Stimulated activated CD4-positive, alpha-beta T cell treated with anti-CD3 and anti-CD28 coated beads, Interleukin-1b, Interleukin-23, amount 100 ng/mL, for 4 hours (primary cell): ENCODE data around the gene TIMELESS.
"Not testable (repeated sequence)": the region's sequence is repeated elsewhere in the genome, so short reads cannot be mapped to it uniquely, and the experiment has no call there.

ENCODE experiments used
- DNase-seq, 2 donors: peaks; one replicate each; pipeline ENCODE4 v3.0.0-alpha.2; 2020; ENCODE audit warnings: low read depth in 2 of 2

The TIMELESS gene

DNA sequence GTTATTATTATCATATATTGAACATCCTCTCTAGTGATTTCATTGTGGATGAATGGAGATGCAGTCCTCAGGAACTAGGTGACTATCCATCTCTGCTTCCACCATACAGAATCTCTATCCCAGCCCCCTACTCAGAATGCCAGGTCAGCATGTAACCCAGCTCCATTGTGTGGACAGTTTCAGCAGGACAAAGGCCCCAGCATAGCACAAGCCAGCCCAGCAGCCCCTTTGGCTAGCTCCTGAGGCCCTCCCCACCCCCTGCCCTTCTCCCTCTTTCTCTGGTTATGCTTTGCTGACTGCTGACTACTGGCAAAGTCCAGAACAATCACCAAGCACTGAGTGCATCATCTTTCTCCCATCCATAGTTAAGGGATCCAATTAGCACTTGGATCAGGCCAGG is 13.3 kb upstream of the TIMELESS start:
- DNase-seq = no peak

GRCh38 chr12:56461235-56462159 is 12.3 kb upstream of the TIMELESS start:
- DNase-seq = no peak

GRCh38 chr12:56457817-56458216 is 8.6 kb upstream of the TIMELESS start:
- no peak for DNase-seq

DNA sequence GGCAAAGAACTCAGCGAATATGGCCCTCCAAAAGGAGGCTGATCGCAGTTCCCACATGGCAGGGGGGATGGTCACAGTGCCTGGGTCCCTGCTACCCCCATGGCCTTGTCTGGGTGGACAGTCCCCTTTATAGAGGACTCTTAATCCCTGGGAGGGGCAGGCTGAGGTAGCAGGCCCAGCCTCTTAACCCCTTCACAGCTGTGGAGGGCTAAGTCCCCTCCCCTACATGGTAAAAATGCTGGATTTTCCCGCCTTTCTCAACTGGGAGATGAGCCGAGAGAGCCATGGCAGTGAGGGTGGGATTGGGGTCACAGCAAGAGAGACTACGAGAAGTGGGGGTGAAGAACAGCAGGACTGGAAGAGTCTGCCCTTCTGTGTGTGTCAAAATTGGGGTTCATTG is 5.3 kb upstream of the TIMELESS start, which contains the start of gene MIP:
MIP (minus strand) TSS at position 101 of the 400 bp plus-strand sequence; CDS start at position 57, 44 bp downstream.
- no peak for DNase-seq

DNA sequence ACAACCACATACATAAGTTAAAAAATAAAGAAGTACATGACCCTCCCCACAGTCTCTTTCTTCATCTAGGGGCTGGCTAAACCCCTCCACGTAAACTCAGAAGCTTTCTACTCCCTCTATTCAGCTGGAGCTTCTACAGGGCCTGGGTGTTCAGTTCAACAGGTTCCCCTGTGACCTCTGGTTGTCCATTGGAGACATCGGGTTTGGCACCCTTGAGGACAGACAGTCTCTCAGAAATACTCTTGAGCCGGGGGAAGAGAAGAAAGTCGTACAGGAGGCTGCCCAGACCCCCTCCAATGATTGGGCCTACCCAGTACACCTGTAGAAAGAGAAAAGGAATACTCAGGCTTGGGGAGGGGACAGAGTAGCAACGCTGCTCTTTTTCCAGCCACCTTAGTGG is 1.9 kb upstream of the TIMELESS start:
- no peak for DNase-seq

- no peak for DNase-seq
These were observed 1.0 kb upstream of the TIMELESS start for GRCh38 chr12:56450241-56450640.

DNA sequence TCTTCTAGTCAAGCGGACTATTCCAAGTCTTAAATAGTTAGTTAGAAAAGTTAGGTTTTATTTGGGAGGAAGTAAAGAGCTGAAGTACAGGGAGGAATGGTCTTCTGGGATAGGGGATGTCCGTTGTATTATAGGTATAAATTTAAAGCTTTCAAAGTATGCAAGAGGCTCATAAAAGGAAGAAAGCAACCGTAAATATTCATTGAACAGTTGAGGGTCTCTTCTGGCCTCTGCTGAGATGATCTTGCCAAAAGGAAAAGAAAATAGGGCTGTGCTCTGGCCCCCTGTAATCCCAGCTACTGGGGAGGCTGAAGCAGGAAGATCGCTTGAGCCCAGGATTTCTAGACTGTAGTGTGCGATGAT is 377 bp upstream of the TIMELESS start:
- DNase-seq = no peak

- DNase-seq = not testable (repeated sequence)
These were observed 6.0 kb downstream of the TIMELESS start for GRCh38 chr12:56443208-56443607.

GRCh38 chr12:56437430-56438176 is 11.6 kb downstream of the TIMELESS start:
- no peak for DNase-seq

- no peak for DNase-seq
These were observed 14.4 kb downstream of the TIMELESS start for GRCh38 chr12:56434828-56435227.

GRCh38 chr12:56431850-56432249 is 17.4 kb downstream of the TIMELESS start:
- DNase-seq = no peak

GRCh38 chr12:56431288-56431687 is 17.9 kb downstream of the TIMELESS start:
- no peak for DNase-seq

DNA sequence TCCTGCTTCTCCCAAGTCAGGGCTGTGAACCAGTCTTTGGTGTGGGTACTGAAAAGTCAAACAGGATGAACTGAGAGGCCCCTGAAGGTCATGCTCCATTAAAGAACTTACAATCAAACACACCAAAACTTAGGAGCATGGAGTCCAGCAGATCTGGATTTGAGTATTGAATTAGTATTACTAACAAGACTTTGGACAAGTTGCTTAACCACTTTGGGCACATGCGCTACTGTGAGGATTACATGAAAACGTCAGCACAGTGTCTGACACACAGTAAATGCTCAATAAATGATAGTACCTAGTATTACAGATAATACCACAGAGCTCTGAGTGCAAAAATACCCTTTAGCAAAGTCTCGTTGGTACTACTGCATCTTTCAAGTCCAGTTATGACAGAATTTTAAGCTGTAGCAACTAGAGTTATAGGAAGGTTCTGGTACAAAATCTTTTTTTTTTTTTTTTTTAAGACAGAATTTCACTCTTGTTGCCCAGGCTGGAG is 23.2 kb downstream of the TIMELESS start:
- DNase-seq = no peak

DNA sequence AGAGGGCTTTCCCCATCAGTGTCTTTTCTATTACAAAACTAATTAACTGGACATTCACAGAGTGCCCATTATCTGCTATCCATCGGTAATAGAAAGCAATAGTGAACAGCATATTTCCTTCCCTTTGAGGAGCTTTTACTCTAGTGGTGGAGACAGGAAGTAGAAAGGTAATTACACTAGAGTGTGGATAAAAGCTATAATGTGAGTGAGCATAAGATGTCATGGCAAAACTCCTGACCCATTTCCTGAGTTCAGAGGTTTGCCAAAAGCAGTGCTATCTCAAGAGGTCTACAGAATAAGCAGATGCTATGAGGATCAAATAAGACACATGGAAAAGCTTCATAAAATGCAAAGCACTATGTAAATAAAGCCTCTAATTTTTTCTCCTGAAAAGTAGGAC is 24.0 kb downstream of the TIMELESS start:
- no peak for DNase-seq

- no peak for DNase-seq
These were observed 28.8 kb downstream of the TIMELESS start for GRCh38 chr12:56420411-56420810.

DNA sequence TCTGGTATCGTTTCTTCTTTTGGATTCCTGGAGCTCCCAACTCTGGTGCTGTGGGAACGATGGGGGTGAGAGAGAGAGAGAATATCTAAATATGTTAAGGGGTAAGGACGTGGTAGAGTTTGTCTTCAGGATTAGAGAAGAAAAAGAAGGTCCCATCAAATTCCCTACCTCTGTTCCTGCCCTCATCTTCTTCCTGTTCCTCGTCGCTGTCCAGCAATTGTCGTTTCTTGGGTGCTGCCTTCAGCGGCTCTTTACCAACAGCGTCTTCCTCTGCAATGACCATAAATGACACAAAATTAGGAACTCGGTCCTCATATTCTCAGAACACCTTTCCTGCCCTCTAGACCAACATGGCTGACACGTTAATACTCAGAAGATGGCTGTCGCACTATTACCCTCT is 31.5 kb downstream of the TIMELESS start:
- no peak for DNase-seq

DNA sequence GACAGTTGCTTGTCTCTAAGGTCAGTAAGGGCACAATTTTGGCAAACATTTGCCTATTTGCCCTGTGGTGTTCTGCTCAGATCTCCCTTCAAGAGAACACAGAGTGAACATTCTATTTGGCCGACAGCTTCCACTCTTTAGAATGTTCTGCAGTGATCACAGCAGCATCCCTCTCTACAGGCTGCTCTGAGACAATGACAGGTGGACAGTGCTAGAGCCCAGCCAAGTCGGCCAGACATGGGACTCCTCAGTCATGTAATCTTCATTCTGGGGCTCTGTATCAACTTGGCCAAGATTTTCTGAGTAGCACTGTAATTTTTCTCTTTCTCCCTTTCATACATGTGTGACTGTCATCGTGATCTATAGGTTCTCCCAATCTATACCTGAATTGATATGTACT is 34.8 kb downstream of the TIMELESS start:
- no peak for DNase-seq

DNA sequence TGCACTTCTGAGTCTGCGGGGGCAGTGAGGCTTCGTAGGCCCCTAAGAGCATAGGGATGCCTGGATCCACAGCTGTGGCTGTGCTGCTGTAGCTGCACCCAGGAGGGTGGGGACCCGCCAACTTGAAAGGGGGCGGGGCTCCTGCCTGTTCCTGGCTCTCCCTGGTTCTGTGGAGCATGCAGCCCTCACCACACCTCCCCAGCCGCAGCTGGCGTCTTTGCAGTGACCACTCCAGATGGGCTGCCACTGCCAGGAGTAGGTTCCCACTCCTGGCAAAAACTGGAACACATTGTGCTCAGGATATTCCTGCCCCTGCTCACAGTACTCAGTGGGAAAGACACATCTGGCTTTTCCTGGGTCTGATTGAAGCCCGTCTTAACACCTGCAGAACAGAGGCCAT is 35.8 kb downstream of the TIMELESS start:
- DNase-seq = no peak

- DNase-seq = no peak
These were observed 37.2 kb downstream of the TIMELESS start for GRCh38 chr12:56411781-56412639.

DNA sequence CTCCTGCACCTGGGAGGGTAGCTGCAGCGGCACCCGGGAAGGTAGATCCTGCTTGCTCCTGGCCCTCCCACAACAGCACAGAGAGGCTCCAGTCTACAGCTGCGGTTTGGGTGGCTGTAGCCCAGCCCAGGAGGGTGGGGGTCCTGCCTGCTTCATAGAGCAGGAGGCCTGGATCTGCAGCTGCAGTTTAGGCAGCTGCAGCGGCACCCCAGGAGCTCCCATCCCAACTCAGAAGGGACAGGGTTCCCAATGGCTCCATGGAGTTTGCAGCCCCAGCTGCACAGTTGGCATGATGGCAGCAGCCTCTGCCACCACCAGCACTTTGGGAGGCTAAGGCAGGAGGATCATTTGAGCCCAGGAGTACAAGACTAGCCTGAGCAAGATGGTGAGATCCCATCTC is 38.5 kb downstream of the TIMELESS start:
- no peak for DNase-seq

- no peak for DNase-seq
These were observed 40.3 kb downstream of the TIMELESS start for GRCh38 chr12:56408799-56409417.
